Measurements from ENCODE around the gene CRIP2.

DNA sequence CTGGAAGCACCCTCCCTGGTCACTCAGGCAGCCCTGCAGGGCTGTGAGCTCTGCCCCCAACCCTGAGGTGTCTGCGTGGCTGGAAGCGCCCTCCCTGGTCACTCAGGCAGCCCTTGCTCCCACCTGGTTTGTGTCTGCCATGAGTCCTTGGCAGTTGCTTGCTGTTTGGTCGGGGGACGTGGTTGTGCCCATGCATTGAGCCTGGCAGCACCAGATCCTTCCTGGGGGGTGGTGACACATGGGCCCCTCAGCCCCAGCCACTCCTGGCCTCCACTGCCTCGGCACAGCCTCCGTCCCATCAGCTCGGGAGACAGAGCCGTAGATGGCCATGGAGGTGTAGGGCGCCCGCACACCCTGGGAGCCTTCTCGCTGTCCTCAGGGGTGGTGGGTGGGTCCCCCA, 35.4 kb upstream of the CRIP2 start:
- TF ChIP-seq GABPB1 (CRISPR knock-in tag; IDR thresholded peaks at IDR 0.05) = no peak
- TF ChIP-seq, protein P1, sequence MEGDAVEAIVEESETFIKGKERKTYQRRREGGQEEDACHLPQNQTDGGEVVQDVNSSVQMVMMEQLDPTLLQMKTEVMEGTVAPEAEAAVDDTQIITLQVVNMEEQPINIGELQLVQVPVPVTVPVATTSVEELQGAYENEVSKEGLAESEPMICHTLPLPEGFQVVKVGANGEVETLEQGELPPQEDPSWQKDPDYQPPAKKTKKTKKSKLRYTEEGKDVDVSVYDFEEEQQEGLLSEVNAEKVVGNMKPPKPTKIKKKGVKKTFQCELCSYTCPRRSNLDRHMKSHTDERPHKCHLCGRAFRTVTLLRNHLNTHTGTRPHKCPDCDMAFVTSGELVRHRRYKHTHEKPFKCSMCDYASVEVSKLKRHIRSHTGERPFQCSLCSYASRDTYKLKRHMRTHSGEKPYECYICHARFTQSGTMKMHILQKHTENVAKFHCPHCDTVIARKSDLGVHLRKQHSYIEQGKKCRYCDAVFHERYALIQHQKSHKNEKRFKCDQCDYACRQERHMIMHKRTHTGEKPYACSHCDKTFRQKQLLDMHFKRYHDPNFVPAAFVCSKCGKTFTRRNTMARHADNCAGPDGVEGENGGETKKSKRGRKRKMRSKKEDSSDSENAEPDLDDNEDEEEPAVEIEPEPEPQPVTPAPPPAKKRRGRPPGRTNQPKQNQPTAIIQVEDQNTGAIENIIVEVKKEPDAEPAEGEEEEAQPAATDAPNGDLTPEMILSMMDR (CRISPR knock-in tag; IDR thresholded peaks at IDR 0.05) = no peak
- TF ChIP-seq AGO1 (IDR thresholded peaks at IDR 0.05; ENCODE audit: low read depth, low read length, poor library complexity, severe bottlenecking) = no peak
- no peak for TF ChIP-seq CBFB (CRISPR knock-in tag; IDR thresholded peaks at IDR 0.05)
- TF ChIP-seq ZNF431 (CRISPR knock-in tag; IDR thresholded peaks at IDR 0.05; ENCODE audit: borderline replicate concordance, low read depth) = no peak
- TF ChIP-seq, protein P2, sequence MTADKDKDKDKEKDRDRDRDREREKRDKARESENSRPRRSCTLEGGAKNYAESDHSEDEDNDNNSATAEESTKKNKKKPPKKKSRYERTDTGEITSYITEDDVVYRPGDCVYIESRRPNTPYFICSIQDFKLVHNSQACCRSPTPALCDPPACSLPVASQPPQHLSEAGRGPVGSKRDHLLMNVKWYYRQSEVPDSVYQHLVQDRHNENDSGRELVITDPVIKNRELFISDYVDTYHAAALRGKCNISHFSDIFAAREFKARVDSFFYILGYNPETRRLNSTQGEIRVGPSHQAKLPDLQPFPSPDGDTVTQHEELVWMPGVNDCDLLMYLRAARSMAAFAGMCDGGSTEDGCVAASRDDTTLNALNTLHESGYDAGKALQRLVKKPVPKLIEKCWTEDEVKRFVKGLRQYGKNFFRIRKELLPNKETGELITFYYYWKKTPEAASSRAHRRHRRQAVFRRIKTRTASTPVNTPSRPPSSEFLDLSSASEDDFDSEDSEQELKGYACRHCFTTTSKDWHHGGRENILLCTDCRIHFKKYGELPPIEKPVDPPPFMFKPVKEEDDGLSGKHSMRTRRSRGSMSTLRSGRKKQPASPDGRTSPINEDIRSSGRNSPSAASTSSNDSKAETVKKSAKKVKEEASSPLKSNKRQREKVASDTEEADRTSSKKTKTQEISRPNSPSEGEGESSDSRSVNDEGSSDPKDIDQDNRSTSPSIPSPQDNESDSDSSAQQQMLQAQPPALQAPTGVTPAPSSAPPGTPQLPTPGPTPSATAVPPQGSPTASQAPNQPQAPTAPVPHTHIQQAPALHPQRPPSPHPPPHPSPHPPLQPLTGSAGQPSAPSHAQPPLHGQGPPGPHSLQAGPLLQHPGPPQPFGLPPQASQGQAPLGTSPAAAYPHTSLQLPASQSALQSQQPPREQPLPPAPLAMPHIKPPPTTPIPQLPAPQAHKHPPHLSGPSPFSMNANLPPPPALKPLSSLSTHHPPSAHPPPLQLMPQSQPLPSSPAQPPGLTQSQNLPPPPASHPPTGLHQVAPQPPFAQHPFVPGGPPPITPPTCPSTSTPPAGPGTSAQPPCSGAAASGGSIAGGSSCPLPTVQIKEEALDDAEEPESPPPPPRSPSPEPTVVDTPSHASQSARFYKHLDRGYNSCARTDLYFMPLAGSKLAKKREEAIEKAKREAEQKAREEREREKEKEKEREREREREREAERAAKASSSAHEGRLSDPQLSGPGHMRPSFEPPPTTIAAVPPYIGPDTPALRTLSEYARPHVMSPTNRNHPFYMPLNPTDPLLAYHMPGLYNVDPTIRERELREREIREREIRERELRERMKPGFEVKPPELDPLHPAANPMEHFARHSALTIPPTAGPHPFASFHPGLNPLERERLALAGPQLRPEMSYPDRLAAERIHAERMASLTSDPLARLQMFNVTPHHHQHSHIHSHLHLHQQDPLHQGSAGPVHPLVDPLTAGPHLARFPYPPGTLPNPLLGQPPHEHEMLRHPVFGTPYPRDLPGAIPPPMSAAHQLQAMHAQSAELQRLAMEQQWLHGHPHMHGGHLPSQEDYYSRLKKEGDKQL (CRISPR knock-in tag; IDR thresholded peaks at IDR 0.05; ENCODE audit: low read depth) = no peak
- TF ChIP-seq TBL1XR1 (IDR thresholded peaks at IDR 0.05; ENCODE audit: borderline replicate concordance, low read length, partially characterized antibody) = no peak
- TF ChIP-seq, protein P3, sequence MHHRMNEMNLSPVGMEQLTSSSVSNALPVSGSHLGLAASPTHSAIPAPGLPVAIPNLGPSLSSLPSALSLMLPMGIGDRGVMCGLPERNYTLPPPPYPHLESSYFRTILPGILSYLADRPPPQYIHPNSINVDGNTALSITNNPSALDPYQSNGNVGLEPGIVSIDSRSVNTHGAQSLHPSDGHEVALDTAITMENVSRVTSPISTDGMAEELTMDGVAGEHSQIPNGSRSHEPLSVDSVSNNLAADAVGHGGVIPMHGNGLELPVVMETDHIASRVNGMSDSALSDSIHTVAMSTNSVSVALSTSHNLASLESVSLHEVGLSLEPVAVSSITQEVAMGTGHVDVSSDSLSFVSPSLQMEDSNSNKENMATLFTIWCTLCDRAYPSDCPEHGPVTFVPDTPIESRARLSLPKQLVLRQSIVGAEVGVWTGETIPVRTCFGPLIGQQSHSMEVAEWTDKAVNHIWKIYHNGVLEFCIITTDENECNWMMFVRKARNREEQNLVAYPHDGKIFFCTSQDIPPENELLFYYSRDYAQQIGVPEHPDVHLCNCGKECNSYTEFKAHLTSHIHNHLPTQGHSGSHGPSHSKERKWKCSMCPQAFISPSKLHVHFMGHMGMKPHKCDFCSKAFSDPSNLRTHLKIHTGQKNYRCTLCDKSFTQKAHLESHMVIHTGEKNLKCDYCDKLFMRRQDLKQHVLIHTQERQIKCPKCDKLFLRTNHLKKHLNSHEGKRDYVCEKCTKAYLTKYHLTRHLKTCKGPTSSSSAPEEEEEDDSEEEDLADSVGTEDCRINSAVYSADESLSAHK (CRISPR knock-in tag; IDR thresholded peaks at IDR 0.05; ENCODE audit: borderline replicate concordance) = no peak
- TF ChIP-seq, protein P4, sequence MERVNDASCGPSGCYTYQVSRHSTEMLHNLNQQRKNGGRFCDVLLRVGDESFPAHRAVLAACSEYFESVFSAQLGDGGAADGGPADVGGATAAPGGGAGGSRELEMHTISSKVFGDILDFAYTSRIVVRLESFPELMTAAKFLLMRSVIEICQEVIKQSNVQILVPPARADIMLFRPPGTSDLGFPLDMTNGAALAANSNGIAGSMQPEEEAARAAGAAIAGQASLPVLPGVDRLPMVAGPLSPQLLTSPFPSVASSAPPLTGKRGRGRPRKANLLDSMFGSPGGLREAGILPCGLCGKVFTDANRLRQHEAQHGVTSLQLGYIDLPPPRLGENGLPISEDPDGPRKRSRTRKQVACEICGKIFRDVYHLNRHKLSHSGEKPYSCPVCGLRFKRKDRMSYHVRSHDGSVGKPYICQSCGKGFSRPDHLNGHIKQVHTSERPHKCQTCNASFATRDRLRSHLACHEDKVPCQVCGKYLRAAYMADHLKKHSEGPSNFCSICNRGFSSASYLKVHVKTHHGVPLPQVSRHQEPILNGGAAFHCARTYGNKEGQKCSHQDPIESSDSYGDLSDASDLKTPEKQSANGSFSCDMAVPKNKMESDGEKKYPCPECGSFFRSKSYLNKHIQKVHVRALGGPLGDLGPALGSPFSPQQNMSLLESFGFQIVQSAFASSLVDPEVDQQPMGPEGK (CRISPR knock-in tag; IDR thresholded peaks at IDR 0.05) = no peak
- TF ChIP-seq POLR2AphosphoS5 (IDR thresholded peaks at IDR 0.05; ENCODE audit: low read depth, low read length) = no peak
- TF ChIP-seq ZNF766 (CRISPR knock-in tag; IDR thresholded peaks at IDR 0.05; ENCODE audit: borderline replicate concordance) = no peak

All from HepG2 (cell line).